ENCODE data around the gene TARBP1.

The TARBP1 gene

DNA sequence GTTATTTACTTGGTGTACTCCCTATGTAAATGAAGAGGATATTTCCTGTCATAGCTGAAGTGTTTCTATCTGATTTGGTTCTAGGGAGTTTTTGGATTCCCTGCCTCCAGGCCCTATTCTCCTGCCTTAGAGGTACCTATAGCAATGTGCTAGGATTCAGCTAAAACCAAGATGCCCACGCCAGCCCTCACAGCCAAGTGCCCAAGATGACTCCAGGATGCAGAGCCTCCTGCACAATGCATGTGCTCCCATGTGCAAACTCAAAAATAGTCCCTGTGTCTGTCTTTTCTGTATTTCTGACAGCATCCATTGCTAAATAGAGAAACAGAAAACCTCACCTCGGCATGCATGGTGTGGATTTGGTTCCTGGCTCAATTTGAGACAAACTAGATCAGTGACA, 887 bp upstream of the TARBP1 start:
- no peak for DNase-seq

DNA sequence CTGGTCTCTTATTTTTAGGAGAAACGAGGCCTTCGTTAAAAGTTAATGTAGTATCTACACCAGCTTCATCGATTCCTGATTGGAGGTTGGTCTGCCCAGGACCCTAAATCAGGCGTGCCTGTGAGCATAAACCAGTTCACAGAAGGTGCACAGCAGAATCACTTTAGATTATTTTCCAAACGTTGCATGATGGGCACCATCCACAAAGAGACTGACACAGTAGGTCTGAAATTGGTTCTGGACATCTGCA, 256 bp upstream of the TARBP1 start:
- DNase-seq = no peak

DNA sequence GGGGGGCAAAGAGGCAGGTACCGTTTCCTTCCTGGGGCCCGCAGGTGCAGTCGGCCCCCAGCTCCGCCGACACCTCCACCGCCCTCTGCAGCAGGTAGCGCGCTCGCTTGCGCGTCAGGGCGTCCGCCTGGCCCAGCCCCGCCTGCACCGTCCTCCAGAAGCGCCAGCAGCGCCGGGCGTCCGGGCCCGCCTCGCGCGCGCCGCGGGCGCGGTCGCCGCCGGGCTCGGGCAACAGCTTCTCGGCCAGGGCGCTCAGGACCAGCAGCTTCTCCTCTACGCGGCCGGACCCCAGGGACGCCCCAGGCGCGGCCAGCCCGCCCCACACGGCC, 863 bp downstream of the TARBP1 start:
- DNase-seq = peak; percentile 82

DNA sequence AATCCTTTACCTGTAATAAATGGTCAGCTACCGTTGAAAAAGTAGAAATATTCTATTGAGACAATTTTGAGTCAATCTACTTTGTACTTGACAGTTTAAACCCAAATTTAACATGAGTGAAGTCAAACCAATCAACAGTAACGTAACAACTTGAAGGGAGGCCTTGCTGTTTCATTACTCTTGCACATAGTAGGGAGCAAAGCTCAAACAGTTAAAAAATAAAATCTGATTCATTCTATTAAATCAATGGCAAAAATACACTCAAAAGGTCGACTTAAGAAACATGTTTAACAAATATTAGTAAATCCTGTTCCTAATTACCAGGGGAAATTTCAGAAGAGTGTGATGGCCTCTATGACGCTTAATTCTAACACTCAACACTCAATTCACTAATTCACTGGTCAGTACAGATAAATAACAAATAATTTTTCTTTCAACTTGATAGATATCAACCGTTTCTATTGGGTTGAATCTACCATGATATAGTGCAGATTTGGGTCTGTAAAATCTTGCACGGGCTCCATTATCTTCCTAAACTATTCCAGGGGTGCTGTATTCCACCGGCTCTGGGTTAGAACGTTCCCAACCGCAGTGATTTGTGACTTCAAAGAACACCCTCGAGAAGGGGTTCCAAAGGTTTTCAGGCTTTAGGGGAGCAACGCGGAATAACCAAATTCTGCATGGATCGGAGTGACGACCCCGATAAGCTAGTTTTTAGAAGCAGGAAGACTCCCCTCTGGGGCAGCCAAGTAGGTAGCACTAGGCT, 1.4 kb downstream of the TARBP1 start:
- DNase-seq = no peak

DNA sequence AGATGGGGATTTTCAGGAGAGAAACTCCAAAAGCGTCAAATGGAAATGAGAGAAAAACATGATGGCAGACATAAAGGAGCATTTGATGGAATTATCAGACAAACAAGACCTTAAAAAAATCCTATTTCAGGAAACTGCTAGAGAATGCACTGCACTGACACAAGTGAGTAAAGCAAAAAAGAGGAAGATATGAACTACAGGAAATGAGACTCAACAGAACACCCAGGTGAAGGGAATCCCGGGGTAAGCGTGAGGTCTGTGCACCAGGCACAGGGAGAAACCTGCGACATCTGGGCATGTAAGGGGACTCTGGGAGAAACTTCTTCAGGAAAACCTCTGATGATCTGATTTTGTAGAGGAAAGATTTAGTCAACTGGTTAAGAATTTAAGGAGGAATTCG, 2.8 kb downstream of the TARBP1 start:
- no peak for DNase-seq

DNA sequence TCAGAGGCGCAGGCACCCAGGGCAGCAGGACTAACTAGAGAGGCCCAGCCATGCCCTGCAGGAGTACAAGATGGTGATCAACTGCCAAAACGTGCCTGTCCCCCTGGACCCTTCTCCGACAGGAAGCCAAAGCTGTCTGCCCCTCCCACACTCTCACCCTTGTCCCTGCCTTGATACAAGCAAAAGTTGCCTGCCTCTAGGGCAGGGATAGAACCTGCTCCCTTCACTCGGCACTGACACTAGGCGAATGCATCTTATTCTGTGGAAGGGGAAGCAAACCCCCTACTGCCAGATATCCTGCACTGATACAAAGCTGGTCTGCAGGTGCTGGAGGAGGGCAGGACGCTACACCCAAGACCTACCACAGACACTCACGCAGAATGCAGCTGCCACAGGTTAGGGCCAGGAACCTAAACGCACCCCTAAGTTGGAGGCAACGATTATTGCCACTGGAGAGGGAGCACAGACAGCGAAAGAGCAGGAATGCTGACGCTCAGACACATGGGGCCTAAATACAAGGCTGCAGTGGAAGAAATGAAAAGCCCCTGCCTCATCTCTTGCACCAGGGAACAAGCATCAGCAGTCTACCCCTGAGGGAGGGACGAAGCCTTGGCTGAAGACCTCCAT, 3.7 kb downstream of the TARBP1 start:
- no peak for DNase-seq

DNA sequence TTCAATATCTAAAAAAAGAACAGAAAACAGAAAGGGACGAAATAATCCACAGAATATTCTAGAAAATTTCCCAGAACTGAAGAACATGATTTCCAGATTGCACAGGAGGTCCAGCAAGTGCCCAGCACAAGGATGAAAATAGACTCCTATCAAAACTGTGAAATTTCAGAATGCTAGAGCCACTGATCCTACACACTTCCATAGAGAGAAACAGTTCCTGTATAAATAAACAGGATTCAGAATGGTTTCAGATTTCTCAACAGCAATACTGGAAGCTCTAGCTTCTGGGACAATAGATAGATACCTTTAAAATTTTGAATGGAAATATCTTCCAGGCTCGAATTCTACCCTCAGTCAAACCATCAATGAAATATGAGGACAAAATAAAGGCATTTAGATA, 4.6 kb downstream of the TARBP1 start:
- no peak for DNase-seq

DNA sequence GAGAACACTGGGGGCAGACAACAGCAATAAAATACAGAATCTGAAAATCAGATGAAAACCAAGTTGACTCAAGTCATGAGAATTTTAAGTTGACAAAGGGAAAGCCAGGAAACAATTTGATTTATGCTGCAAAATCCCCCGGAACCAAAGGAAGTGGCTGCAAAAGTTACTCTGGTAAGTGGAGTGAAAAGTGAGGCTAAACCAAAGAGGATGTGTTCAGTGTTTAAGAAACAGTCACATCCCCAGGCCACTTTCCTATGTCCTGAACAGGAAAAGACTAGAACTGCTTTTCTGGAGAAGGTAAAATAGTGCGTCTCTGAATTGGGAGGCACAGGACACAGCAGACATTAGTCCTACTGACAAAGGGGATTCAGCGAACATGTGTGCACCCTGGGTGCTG, 5.9 kb downstream of the TARBP1 start:
- no peak for DNase-seq

DNA sequence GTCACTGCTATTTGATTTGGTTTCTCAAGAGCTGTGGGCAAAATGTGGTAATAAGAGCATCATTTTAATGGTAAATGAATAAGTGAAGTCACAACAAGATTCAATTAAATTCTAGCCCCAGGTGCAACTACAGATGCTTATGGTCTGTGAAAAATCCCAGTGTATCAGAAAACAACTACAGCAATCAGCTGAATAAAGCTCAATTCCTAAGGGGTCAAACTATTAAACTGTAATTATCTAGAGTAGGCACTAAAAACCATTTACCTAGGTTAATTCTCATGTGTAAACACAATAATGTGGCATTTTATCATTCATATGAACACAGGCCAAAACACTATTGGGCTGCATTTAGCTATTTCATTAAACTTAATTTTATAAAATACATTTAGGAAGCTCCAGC, 9.6 kb downstream of the TARBP1 start:
- DNase-seq = no peak

DNA sequence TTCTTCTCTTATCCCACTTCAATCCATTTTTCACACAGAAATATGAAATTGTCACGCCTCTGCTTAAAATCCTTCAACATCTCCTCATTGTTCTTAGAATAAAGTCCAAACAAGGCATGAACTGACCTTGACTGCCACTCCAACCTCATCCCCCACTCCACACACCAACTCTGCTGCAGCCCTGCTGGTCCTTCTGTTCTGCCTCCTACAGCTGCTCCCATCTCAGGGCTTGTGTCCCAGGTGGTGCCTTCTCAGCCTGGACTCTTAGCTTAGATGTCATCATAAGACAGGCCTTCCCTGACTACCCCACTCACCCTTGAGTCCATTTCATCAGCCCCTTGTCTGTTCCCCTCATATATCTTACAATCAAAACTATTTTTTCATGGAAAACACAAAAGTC, 10.4 kb downstream of the TARBP1 start:
- DNase-seq = no peak

DNA sequence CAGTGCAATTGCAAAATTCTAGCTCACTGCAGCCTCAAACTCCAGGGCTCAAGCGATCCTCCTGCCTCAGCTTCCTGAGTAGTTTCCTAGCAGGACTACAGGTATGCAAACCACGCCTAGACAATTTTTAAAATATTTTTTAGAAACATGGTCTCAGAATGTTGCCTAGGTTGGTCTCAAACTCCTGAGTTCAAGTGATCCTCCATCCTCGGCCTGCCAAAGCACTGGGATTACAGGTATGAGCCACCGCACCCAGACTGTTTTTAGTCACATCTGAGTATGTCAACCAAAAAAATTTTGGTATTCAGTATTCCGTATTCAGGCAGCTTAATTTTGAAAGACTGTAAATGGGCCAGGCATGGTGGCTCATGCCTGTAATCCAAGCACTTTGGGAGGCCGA, 11.2 kb downstream of the TARBP1 start:
- no peak for DNase-seq

DNA sequence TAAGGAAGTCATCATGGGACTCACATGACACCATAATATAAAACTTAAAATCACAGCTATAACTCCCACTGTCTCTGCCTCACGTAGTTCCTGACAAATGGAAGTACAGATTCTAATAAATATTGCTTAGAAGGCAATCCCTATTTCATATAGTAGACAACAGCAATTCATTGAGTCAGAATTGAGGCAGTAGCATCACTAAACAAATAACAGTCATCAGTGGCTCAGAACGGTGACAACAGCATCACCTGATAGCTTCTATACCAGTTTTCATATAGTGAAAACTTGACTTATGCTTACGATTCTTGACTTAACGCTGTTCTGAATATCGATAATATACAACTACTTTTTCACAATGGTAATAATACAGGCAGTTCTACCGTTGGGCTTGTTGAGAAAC, 12.0 kb downstream of the TARBP1 start:
- DNase-seq = no peak

DNA sequence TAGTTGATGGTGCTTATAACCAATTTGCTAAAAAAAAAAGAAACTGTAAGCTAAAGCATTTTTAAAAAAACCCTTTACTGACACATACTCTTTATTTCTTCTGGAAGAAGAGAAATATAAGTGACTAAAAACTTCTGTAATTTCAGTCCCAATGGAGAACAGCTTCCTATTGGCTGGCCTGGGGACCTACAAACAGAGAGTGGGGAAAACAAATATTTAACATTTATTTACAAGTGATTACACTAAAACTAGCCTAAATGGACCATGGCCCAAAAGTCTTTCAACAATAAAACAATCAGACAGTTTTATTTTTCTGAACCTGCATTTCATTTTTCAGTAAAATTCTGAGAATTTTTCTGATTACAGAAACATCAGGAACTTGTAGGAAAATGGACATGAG, 15.2 kb downstream of the TARBP1 start:
- DNase-seq = no peak

DNA sequence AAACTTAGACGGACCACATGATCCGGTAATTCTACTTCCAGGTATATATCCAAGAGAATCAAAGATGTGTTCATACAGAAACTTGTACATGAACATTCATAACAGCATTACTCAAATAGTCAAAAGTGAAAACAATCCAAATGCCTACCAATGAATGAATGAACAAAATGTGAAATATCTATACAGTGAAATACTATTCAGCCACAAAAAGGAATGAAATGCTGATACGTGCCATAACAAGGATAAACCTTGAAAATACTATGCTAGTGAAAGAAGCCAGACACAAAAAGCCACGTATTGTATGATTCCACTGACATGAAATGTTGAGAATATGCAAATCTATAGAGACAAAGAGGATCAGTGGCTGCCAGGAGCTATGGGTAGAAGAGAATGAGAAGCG, 18.3 kb downstream of the TARBP1 start:
- no peak for DNase-seq

DNA sequence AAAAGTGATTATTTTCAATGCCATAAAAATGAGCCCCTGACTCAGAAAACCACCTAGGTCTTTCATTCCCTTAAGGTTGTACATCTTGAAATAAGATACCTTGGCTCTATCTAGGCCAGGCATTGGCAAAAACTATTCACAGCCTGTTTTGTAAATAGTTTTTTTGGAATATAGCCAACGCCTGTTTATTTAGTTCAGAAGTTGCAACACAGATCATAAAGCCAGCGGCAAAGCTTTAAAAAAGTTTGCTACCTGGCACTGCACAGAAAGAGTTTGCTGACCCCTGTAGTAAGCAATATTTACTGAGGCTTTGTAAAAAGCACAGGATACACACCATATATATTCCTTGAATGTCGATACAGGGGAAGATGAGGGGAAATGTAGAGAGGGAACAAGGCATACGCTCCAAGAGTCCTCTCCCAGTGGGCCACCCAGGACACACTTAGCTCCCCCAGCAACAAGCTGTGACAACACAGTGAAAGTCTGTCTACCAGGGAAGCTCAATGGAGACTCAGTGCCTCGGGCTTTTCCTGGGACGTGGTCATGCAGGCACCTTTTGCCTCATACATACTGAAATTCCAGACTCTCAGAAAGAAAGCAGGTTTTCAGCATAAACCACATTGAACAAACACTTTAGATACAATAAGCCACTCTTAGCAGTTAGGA, 20.5 kb downstream of the TARBP1 start:
- DNase-seq = no peak

DNA sequence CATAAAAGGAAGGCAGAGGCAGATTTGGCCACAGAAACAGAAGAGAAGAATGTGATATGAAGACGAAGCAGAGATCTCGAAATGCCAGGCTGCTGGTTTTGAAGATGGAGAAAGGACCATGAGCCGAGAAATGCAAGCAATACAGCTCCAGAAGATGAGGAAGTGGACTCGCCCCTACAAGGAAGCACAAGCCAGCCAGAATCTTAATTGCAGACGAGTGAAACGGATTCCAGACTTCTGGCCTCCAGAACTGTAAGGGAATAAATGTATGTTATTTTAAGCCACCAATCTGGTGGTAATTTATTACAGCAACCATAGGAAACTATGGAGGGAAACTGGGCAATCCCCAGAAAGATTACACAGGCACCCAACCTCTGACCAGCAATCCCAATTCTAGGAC, 24.1 kb downstream of the TARBP1 start:
- no peak for DNase-seq

DNA sequence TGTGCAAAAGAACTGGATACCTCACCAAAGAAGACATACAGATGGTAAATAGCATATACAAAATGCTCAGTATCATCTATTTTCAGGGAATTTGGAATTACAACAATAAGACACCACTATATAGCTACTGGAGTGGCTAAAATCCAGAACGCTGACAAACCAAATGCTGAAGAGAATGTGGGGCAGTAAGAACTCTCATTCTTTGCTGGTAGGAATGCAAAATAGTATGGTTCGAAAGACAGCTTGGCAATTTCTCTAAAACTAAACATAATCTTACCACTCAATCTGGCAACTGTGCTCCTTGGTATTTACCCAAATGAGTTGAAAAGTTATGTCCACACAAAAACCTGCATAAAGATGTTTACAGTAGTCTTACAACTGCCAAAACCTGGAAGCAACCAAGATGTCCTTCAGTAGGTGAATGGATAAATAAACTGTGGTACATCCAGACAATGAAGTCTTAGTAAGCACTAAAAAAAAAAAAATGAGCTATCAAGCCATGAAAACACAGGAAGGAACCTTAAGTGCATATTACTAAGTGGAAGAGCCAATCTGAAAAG, 26.5 kb downstream of the TARBP1 start:
- no peak for DNase-seq

DNA sequence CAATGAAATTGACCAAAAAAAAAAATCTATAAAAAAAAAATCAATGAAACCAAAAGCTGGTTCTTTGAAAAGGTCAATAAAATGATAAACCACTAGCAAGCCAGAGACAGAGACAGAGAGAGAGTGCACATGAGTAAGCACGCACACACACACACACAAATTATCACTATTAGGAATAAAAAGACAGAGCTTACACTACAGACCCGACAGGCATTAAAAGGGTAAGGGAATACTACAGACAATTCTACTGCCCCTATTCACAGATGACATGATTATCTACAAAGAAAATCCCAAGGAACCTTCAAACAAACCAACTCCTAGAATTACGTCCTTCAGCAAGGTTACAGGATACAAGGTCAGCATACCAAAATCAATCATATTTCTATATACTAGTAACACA, 38.6 kb downstream of the TARBP1 start:
- DNase-seq = no peak

DNA sequence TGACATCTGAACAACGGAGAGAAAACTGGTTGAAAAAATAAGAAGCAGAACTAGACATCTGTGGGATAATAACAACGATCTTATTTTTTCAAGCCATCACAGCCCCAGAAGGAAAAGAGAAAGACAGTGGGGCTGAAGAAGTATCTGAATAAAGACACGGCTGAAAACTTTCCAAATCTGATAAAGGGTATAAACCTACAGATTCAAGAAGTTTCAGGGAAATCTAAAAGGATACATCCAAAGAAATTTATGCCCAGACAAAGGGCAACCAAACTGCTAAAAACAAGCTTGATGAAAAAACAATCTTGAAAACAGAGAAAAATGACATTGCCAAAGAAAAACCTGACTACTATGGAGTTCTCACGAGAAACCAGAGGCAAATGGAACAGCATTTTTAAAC, 40.4 kb downstream of the TARBP1 start:
- DNase-seq = no peak

DNA sequence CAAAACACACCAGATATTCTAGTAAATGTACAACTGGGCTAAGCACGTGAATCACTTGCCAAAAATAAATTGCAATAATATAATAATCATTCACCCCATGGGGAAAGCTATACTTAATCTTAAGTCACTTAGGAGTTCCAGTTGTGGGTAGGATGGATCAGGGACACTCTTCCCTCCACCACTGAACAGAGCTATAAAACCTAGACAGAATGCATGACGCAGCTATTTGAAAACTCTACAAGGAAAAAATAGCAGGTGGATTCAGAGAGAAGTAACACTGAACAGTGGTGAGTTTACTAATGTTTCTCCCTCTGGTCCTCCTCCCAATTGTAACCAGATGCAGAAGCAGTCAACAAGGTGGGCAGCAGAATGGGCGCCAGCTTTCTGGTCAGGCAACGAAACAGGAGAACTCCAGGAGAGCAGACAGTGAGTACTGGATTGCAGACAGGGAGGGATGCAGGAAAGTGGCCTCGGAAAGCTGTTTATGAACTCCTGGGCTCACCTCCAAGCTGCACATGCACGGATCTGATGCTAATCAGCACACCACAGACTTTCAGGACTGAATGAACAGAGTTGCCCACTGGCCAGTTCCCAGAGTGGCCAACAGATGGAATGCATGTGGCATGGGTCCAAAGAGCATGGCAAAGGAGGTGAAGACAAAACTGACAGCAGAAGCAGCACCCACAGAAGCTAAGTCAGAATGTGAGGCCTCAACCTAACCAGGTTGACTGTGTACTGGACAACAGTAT, 41.4 kb downstream of the TARBP1 start:
- no peak for DNase-seq

DNA sequence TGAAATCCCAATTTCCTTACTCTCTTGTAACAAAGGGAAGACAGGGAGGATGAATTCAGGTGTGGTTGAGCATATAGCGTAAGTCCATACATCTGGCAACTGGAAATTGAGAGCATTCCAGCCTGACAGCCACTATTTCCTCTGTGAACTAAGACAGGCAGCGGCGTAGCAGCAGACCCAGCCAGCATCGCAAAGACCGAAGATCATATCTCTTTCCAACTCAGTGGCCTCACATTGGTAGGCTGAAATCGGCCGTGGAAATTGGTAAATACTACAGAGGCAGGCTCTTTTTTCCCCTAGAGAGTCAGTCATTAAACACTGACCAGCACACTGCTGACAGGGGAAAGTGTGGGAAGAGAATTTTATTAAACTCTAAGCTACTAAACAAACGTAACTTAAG, 43.4 kb downstream of the TARBP1 start:
- DNase-seq = no peak

DNA sequence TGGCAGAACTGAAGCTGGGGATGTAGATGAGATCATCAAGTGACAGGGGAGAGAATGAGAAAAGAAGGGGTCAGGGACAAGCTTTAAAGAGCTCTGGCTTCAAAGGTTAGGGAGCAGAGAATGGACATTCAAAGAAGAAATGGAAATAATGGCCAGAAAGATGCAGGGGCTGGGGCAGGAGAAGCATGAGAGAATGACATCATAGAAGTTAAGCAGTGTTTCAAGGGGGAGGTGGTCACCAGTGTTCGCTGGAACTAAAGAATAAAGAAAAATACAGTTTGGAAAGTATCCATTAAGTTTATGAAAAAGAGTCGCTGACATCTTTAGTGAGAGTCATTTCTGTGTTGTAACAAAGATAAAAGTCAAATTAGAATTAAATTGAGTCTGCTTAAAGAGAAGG, 44.3 kb downstream of the TARBP1 start:
- DNase-seq = no peak

DNA sequence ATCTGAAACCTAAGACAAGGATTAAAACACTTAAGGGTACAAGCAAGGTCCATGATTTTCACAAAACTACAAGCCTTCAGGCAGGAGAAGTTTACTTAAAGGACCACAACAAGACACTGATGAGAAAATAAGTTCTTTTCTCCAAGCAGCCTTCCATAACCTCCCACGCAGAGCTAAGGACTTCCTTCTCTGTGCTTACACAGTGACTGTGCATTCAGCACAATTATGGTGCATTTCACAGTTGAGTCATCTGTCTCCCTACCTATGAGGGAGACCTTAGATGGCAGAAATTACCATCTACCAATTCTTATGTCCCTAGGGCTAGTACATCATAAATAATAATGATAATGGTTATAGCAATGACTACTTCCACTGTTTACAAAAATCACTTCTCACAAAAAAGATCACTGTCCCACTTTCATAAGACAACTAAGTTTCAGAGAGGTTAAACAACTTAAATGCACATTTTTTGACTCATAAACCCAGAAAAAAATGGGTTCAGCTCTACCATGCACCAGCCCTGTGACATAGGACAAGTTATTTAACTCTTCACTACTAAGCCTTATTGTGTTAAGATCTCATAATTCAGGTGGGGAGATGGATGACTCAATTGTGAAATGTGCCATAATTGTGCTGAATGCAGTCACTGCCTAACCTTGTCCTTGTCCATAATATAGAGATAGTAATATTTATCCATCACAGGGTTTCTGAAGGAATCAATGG, 45.3 kb downstream of the TARBP1 start:
- DNase-seq = no peak
